ENCODE measurements around the gene HS3ST6. TPM values are rescaled to one million over a fixed set of nuclear protein-coding genes. Genes with fewer than 3 reads are reported as not detected.
"Not testable (repeated sequence)": the region's sequence is repeated elsewhere in the genome, so short reads cannot be mapped to it uniquely, and the experiment has no call there.

The HS3ST6 gene
- total RNA-seq, 4 donors from 2014 or later = not detected

GRCh38 chr16:1903845-1904840, 14.1 kb downstream of the HS3ST6 start:
- H3K4me1 ChIP-seq = no peaks in the 10 kb centered on the region
- H3K9me3 ChIP-seq = no peaks in the 10 kb centered on the region
- H3K27me3 ChIP-seq = no peaks in the 10 kb centered on the region
- H3K4me3 ChIP-seq = no peak overlapping the region
- DNase-seq = no peak
- no peaks in the 10 kb centered on the region for H3K36me3 ChIP-seq
- no peak overlapping the region for H3K27ac ChIP-seq
- TF ChIP-seq CTCF (IDR thresholded peaks at IDR 0.05) = no peak
- TF ChIP-seq POLR2A (IDR thresholded peaks at IDR 0.05) = no peak

- no peak overlapping the region for H3K4me3 ChIP-seq
- no peak for DNase-seq
- TF ChIP-seq POLR2A (IDR thresholded peaks at IDR 0.05) (no peak), CTCF (IDR thresholded peaks at IDR 0.05) (no peak)
- H3K27me3 ChIP-seq = no peaks in the 10 kb centered on the region
- H3K9me3 ChIP-seq = no peaks in the 10 kb centered on the region
- H3K27ac ChIP-seq = no peak overlapping the region
- H3K4me1 ChIP-seq = no peaks in the 10 kb centered on the region
- H3K36me3 ChIP-seq = no peaks in the 10 kb centered on the region
Observed at GRCh38 chr16:1903220-1903574, 15.0 kb downstream of the HS3ST6 start.

- Histone ChIP-seq H3K9me3 (no peaks in the 10 kb centered on the region), H3K4me3 (no peak overlapping the region), H3K27me3 (no peaks in the 10 kb centered on the region), H3K27ac (no peak overlapping the region), H3K36me3 (no peaks in the 10 kb centered on the region), H3K4me1 (no peaks in the 10 kb centered on the region)
- no peak for TF ChIP-seq CTCF (IDR thresholded peaks at IDR 0.05)
- TF ChIP-seq POLR2A (IDR thresholded peaks at IDR 0.05) = no peak
- DNase-seq = no peak
Observed at GRCh38 chr16:1902547-1903219, 15.5 kb downstream of the HS3ST6 start.

DNA sequence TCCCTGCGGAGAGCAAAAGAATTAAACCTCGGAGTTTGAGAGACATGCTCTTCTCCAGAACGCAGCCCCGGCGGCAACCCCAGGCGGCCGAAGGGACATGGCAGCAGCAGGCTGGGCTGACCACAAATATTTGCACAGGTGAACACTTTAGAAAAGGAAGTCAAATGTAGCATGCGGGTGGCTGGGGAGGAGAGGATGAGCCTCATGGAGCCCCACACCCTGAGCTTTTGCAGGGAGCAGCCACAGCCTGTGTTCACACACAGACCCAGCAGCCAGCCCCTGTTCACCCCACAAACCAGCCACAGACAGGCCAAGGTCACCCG, 17.8 kb downstream of the HS3ST6 start:
- Histone ChIP-seq H3K36me3 (no peaks in the 10 kb centered on the region), H3K9me3 (no peaks in the 10 kb centered on the region), H3K4me3 (no peak overlapping the region), H3K27me3 (no peaks in the 10 kb centered on the region), H3K27ac (no peak overlapping the region), H3K4me1 (no peaks in the 10 kb centered on the region)
- TF ChIP-seq CTCF (IDR thresholded peaks at IDR 0.05) = no peak
- TF ChIP-seq POLR2A (IDR thresholded peaks at IDR 0.05) = no peak
- no peak for DNase-seq

- no peaks in the 10 kb centered on the region for H3K27me3 ChIP-seq
- H3K9me3 ChIP-seq = no peaks in the 10 kb centered on the region
- no peak for TF ChIP-seq POLR2A (IDR thresholded peaks at IDR 0.05)
- peak in 2 of 6 experiments; percentile 22 to 26 for TF ChIP-seq CTCF (IDR thresholded peaks at IDR 0.05)
- no peak overlapping the region for H3K27ac ChIP-seq
- no peaks in the 10 kb centered on the region for H3K36me3 ChIP-seq
- DNase-seq = peak in 1 of 3 donors; percentile 59
- H3K4me3 ChIP-seq = no peak overlapping the region
- no peaks in the 10 kb centered on the region for H3K4me1 ChIP-seq
Observed at GRCh38 chr16:1899641-1900451, 18.4 kb downstream of the HS3ST6 start.

- H3K27me3 ChIP-seq, H3K9me3 ChIP-seq, DNase-seq: not testable (repeated sequence)
Observed at GRCh38 chr16:1897692-1898091, 20.5 kb downstream of the HS3ST6 start.

More at GRCh38 chr16:1897692-1898091, 20.5 kb downstream of the HS3ST6 start:
- H3K4me3 ChIP-seq, H3K4me1 ChIP-seq, H3K27ac ChIP-seq, H3K36me3 ChIP-seq: not testable (repeated sequence)

Data from Peyer's patch (tissue), 4 donors.